K562 (cell line): ENCODE data around the gene MS4A2. TPM values are rescaled to one million over a fixed set of nuclear protein-coding genes. Genes with fewer than 3 reads are reported as not detected.

Source experiments
- CCNT2 ChIP-seq: IDR thresholded peaks from 2 replicates; pipeline ENCODE4 v1.6.1; 2011; ENCODE audit warnings: borderline replicate concordance, low read depth, mild to moderate bottlenecking, moderate library complexity, mixed read lengths, low read length; ENCODE audit not compliant: insufficient read length; ENCODE audit errors: extremely low read depth
- DPF2 ChIP-seq: fragments of 450-650 bp; IDR thresholded peaks from 2 replicates; pipeline ENCODE4 v1.6.1; 2016
- GTF2E2 ChIP-seq: fragments of 200-800 bp; sonication (Bioruptor generic); IDR thresholded peaks from 2 replicates; pipeline ENCODE4 v1.6.1; 2016; ENCODE audit warnings: missing genetic modification characterization, missing compliant biosample characterization
- HMG20B ChIP-seq: fragments of 250-450 bp; sonication (Bioruptor Pico); IDR thresholded peaks from 2 replicates; pipeline ENCODE4 v1.5.0; 2021; ENCODE audit warnings: mild to moderate bottlenecking
- JUNB ChIP-seq: fragments of 450-650 bp; formaldehyde crosslinking; conservative IDR thresholded peaks from 2 replicates; pipeline ENCODE4 v1.4.0; 2020; ENCODE audit warnings: mild to moderate bottlenecking
- NCOA2 ChIP-seq, 2 experiments: fragments of 450-650 bp; IDR thresholded peaks; 2 replicates each; pipeline ENCODE4 v1.6.1; 2018; ENCODE audit warnings: mild to moderate bottlenecking in 2 of 2, moderate library complexity in 1 of 2; ENCODE audit not compliant: partially characterized antibody in 2 of 2
- POU5F1 ChIP-seq: fragments of 150-350 bp; IDR thresholded peaks from 2 replicates; pipeline ENCODE4 v1.6.1; 2014; ENCODE audit warnings: borderline replicate concordance, low read length, low read depth, mild to moderate bottlenecking; ENCODE audit not compliant: partially characterized antibody
- RBM25 ChIP-seq: fragments of 200-400 bp; formaldehyde crosslinking; IDR thresholded peaks from 2 replicates; pipeline ENCODE4 v1.6.1; 2018; ENCODE audit warnings: low read length, low read depth, moderate library complexity; ENCODE audit not compliant: severe bottlenecking
- RBM34 ChIP-seq: fragments of 200-400 bp; formaldehyde crosslinking; IDR thresholded peaks from 2 replicates; pipeline ENCODE4 v1.6.1; 2018; ENCODE audit warnings: low read length, borderline replicate concordance; ENCODE audit not compliant: insufficient read depth
- SMARCE1 ChIP-seq: fragments of 450-650 bp; IDR thresholded peaks from 2 replicates; pipeline ENCODE4 v1.7.1; 2016; ENCODE audit warnings: mild to moderate bottlenecking
- SRSF9 ChIP-seq: fragments of 200-400 bp; formaldehyde crosslinking; IDR thresholded peaks from 2 replicates; pipeline ENCODE4 v1.6.1; 2017; ENCODE audit warnings: low read depth, low read length, borderline replicate concordance
- TFAM ChIP-seq: fragments of 250-450 bp; sonication (Bioruptor Pico); conservative IDR thresholded peaks from 2 replicates; pipeline ENCODE4 v1.5.0; 2021; ENCODE audit warnings: mild to moderate bottlenecking, moderate library complexity
- TOE1 ChIP-seq, 2 experiments: fragments of 450-650 bp in 1 of 2; sonication (generic) in 1 of 2; formaldehyde crosslinking in 1 of 2; IDR thresholded peaks; 2 replicates each; pipeline versions ENCODE4 v1.7.1 to v1.8.0; 2016 to 2022; ENCODE audit warnings: borderline replicate concordance in 2 of 2, mild to moderate bottlenecking in 2 of 2, antibody characterized with exemption in 1 of 2, inconsistent platforms in 1 of 2, low read depth in 1 of 2, missing genetic modification reagents in 1 of 2, moderate library complexity in 1 of 2
- XRCC4 ChIP-seq: IDR thresholded peaks from one replicate; pipeline ENCODE4 v1.6.1; 2011; ENCODE audit not compliant: insufficient read depth, insufficient read length; ENCODE audit errors: extremely low read depth
- ZFPM2 ChIP-seq: fragments of 250-450 bp; sonication (Bioruptor Pico); IDR thresholded peaks from 2 replicates; pipeline ENCODE4 v1.5.1; 2022; ENCODE audit warnings: mild to moderate bottlenecking
- ZKSCAN1 ChIP-seq: fragments of 150-350 bp; IDR thresholded peaks from 2 replicates; pipeline ENCODE4 v1.6.1; 2016; ENCODE audit warnings: low read depth, low read length
- ZNF695 ChIP-seq: fragments of 450-650 bp; formaldehyde crosslinking; IDR thresholded peaks from 2 replicates; pipeline ENCODE4 v1.4.0; 2020; ENCODE audit warnings: mild to moderate bottlenecking, moderate library complexity
- ZNF785 ChIP-seq: fragments of 250-450 bp; sonication (Bioruptor Pico); IDR thresholded peaks from 2 replicates; pipeline ENCODE4 v1.4.0; 2020; ENCODE audit warnings: mild to moderate bottlenecking
- polyA plus RNA-seq, 8 experiments: library from polyadenylated mRNA; depleted of rRNA in 4 of 8; stranded (reverse) in 5 of 8; unstranded in 3 of 8; fragments of >200 nt; fragmentation: Nextera tagmentation in 2 of 8; fragmentation: Illumina TruSeq in 1 of 8; extraction: Ambion mirVana in 2 of 8; extraction: Trizol in 1 of 8; gene quantifications; 2 replicates each; pipeline versions ENCODE4 v1.2.1 to v1.2.3, GENCODE V29; 2011 to 2014; ENCODE audit warnings: inconsistent platforms in 1 of 8, missing spikeins in 1 of 8
- total RNA-seq, 7 experiments: library from RNA; depleted of rRNA in 6 of 7; stranded (reverse); fragments of >200 nt in 6 of 7; fragmentation: Illumina TruSeq in 2 of 7; extraction: Trizol in 2 of 7; gene quantifications; 2 replicates each; pipeline versions ENCODE4 v1.2.1 to v1.2.3, GENCODE V29; 2011 to 2021; ENCODE audit warnings: low replicate concordance in 1 of 7
- TF ChIP-seq, protein P1 (sequence below): fragments of 450-650 bp; IDR thresholded peaks from 2 replicates; pipeline ENCODE4 v1.6.1; 2016
- TF ChIP-seq, protein P2 (sequence below), 2 experiments: fragments of 450-650 bp in 1 of 2; IDR thresholded peaks; 2 replicates each; pipeline ENCODE4 v1.6.1; 2011 to 2017; ENCODE audit warnings: low read depth in 2 of 2, antibody characterized with exemption in 1 of 2, borderline replicate concordance in 1 of 2, low read length in 1 of 2, mild to moderate bottlenecking in 1 of 2, mixed read lengths in 1 of 2; ENCODE audit not compliant: control insufficient read depth in 1 of 2
- TF ChIP-seq, protein P3 (sequence below): fragments of 450-650 bp; IDR thresholded peaks from 2 replicates; pipeline ENCODE4 v1.6.1; 2016; ENCODE audit warnings: borderline replicate concordance
- TF ChIP-seq, protein P4 (sequence below): IDR thresholded peaks from 2 replicates; pipeline ENCODE4 v1.6.1; 2011; ENCODE audit not compliant: insufficient read length; ENCODE audit errors: extremely low read depth

Gene MS4A2
- total and polyA plus RNA-seq, 9 of the 15 experiments (the other 6 are each of a cell fraction or from before 2014, with no cell fraction given): 0.06 to 5.7 (median 0.86) TPM

DNA sequence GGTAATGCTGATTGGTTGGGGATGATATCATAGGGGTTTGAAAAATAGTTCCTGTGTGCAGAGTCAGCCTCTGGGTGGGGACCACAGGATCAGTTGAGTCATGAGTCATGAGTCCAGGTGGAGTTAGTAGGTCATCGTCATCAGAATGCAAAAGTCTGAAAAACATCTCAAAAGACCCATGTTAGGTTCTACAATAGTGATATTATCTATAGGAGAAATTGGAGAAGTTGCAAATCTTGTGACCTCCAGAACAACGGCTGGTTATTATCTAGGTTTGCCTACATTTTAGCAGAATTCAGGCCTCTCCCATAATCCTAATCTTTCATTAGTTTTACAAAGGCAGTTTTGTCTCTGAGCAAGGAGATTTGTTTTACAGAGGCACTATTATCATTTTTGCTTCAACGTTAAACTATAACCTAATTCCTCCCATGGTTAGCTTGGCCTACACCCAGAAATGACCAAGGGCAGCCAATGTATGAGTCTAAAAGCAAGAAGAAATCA is 38.9 kb downstream of the MS4A2 start (continued):
- no peak for TF ChIP-seq CCNT2
- TF ChIP-seq, protein P1, sequence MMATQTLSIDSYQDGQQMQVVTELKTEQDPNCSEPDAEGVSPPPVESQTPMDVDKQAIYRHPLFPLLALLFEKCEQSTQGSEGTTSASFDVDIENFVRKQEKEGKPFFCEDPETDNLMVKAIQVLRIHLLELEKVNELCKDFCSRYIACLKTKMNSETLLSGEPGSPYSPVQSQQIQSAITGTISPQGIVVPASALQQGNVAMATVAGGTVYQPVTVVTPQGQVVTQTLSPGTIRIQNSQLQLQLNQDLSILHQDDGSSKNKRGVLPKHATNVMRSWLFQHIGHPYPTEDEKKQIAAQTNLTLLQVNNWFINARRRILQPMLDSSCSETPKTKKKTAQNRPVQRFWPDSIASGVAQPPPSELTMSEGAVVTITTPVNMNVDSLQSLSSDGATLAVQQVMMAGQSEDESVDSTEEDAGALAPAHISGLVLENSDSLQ: no peak
- no peak for TF ChIP-seq XRCC4
- TF ChIP-seq ZNF785 (CRISPR knock-in tag): no peak
- TF ChIP-seq RBM34: no peak
- no peak for TF ChIP-seq JUNB (CRISPR knock-in tag)
- TF ChIP-seq, protein P2, sequence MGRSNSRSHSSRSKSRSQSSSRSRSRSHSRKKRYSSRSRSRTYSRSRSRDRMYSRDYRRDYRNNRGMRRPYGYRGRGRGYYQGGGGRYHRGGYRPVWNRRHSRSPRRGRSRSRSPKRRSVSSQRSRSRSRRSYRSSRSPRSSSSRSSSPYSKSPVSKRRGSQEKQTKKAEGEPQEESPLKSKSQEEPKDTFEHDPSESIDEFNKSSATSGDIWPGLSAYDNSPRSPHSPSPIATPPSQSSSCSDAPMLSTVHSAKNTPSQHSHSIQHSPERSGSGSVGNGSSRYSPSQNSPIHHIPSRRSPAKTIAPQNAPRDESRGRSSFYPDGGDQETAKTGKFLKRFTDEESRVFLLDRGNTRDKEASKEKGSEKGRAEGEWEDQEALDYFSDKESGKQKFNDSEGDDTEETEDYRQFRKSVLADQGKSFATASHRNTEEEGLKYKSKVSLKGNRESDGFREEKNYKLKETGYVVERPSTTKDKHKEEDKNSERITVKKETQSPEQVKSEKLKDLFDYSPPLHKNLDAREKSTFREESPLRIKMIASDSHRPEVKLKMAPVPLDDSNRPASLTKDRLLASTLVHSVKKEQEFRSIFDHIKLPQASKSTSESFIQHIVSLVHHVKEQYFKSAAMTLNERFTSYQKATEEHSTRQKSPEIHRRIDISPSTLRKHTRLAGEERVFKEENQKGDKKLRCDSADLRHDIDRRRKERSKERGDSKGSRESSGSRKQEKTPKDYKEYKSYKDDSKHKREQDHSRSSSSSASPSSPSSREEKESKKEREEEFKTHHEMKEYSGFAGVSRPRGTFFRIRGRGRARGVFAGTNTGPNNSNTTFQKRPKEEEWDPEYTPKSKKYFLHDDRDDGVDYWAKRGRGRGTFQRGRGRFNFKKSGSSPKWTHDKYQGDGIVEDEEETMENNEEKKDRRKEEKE (IDR thresholded peaks at IDR 0.05; ENCODE audit: borderline replicate concordance in 1 of 2, control insufficient read depth in 1 of 2, low read depth in 2 of 2, low read length in 1 of 2): no peak
- TF ChIP-seq TOE1 (IDR thresholded peaks at IDR 0.05; ENCODE audit: borderline replicate concordance): peak; percentile 31; the same call in 1 of the 2 replicates
- TF ChIP-seq TOE1 (CRISPR knock-in tag; IDR thresholded peaks at IDR 0.05; ENCODE audit: borderline replicate concordance, low read depth): no peak
- TF ChIP-seq DPF2: peak; percentile 65
- no peak for TF ChIP-seq POU5F1
- no peak for TF ChIP-seq NCOA2 (IDR thresholded peaks at IDR 0.05; ENCODE audit: partially characterized antibody in 2 of 2)
- TF ChIP-seq, protein P3, sequence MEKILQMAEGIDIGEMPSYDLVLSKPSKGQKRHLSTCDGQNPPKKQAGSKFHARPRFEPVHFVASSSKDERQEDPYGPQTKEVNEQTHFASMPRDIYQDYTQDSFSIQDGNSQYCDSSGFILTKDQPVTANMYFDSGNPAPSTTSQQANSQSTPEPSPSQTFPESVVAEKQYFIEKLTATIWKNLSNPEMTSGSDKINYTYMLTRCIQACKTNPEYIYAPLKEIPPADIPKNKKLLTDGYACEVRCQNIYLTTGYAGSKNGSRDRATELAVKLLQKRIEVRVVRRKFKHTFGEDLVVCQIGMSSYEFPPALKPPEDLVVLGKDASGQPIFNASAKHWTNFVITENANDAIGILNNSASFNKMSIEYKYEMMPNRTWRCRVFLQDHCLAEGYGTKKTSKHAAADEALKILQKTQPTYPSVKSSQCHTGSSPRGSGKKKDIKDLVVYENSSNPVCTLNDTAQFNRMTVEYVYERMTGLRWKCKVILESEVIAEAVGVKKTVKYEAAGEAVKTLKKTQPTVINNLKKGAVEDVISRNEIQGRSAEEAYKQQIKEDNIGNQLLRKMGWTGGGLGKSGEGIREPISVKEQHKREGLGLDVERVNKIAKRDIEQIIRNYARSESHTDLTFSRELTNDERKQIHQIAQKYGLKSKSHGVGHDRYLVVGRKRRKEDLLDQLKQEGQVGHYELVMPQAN: no peak
- TF ChIP-seq SRSF9: no peak
- TF ChIP-seq TFAM (CRISPR knock-in tag): no peak
- no peak for TF ChIP-seq GTF2E2
- TF ChIP-seq ZFPM2 (CRISPR knock-in tag): no peak
- no peak for TF ChIP-seq ZNF695 (CRISPR knock-in tag)
- TF ChIP-seq, protein P4, sequence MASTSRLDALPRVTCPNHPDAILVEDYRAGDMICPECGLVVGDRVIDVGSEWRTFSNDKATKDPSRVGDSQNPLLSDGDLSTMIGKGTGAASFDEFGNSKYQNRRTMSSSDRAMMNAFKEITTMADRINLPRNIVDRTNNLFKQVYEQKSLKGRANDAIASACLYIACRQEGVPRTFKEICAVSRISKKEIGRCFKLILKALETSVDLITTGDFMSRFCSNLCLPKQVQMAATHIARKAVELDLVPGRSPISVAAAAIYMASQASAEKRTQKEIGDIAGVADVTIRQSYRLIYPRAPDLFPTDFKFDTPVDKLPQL: no peak
- 0 out of 2 replicates have a peak, but pooled peaks have one; percentile 27 for TF ChIP-seq ZKSCAN1
- TF ChIP-seq RBM25: no peak
- TF ChIP-seq SMARCE1: peak; percentile 30; the same call in 1 of the 2 replicates
- no peak for TF ChIP-seq HMG20B
